K562 (cell line): ENCODE measurements around the gene SCART1. TPM values are rescaled to one million over a fixed set of nuclear protein-coding genes. Genes with fewer than 3 reads are reported as not detected.

ENCODE experiments used
- ATAC-seq: fragments of 200-7000 bp; cut with Tn5 transposase; 3 replicates; pipeline ENCODE4 v1.9.1; 2020; ENCODE audit warnings: moderate library complexity
- BruUV-seq: library from RNA; stranded (reverse); fragments of 400-500 nt; replicated peaks from 2 replicates; lab custom pipeline; 2021; lab: Mats Ljungman, UMichigan
- CTCF ChIA-PET: fragments of 300-600 bp; formaldehyde crosslinking; extraction: SDS; loops from one replicate; lab custom pipeline; 2021; ENCODE audit warnings: low intra/inter-chr PET ratio; lab: Yijun Ruan, JAX
- POLR2A ChIA-PET: fragments of 300-600, 350-650 bp; sonication (Branson Sonifier 250); formaldehyde crosslinking; extraction: SDS; loops from one replicate; lab custom pipeline; 2021; ENCODE audit warnings: antibody characterized with exemption, inconsistent platforms; lab: Yijun Ruan, JAX
- DNase-seq, 4 experiments: peaks; one replicate each; pipeline versions ENCODE4 v3.0.0 to v3.0.0-alpha.2; 2011 to 2018; ENCODE audit warnings: low spot score in 3 of 4, mixed read lengths in 3 of 4; ENCODE audit errors: extremely low read depth in 1 of 4
- FAIRE-seq: peaks from 2 replicates; lab custom pipeline; 2011; peaks lifted over from hg19 to GRCh38; lab: Jason Lieb, UNC
- H2AFZ ChIP-seq: 2 replicates; pipeline ENCODE4 v1.6.0; 2011; ENCODE audit warnings: low read depth, low read length, control low read depth, inconsistent platforms
- H3K27ac ChIP-seq: fragments of 200-600 bp; 3 replicates; pipeline ENCODE4 v1.8.0; 2011; ENCODE audit warnings: low read depth, mild to moderate bottlenecking, control low read depth, inconsistent platforms, low read length, moderate library complexity, mixed read lengths; ENCODE audit errors: extremely low read depth
- H3K27me3 ChIP-seq, 2 experiments: fragments of 300-600 bp in 1 of 2; 2 replicates in 1 of 2; 3 replicates in 1 of 2; pipeline versions ENCODE4 v1.6.0 to v1.8.0; 2011; ENCODE audit warnings: inconsistent platforms in 2 of 2, low read length in 2 of 2, mild to moderate bottlenecking in 1 of 2, mixed read lengths in 1 of 2, moderate library complexity in 1 of 2; ENCODE audit not compliant: control insufficient read depth in 2 of 2, insufficient read depth in 2 of 2
- H3K36me3 ChIP-seq: fragments of 300-600 bp; 3 replicates; pipeline ENCODE4 v1.8.0; 2011; ENCODE audit warnings: mild to moderate bottlenecking, low read length, inconsistent platforms; ENCODE audit not compliant: control insufficient read depth, insufficient read depth
- H3K4me1 ChIP-seq, 2 experiments: fragments of 200-600 bp in 1 of 2; replicated peaks in 1 of 2; 2 replicates in 1 of 2; 3 replicates in 1 of 2; pipeline versions ENCODE4 v1.5.1 to v1.8.0; 2011; ENCODE audit warnings: inconsistent platforms in 2 of 2, low read length in 2 of 2, mild to moderate bottlenecking in 1 of 2, mixed read lengths in 1 of 2, moderate library complexity in 1 of 2; ENCODE audit not compliant: control insufficient read depth in 2 of 2, insufficient read depth in 2 of 2
- H3K4me2 ChIP-seq: 2 replicates; pipeline ENCODE4 v1.6.1; 2011; ENCODE audit warnings: low read length, control low read depth, inconsistent platforms, mixed read lengths; ENCODE audit not compliant: insufficient read depth
- H3K4me3 ChIP-seq: fragments of 200-600 bp; sonication (generic), shearing (Covaris generic); 2 replicates; pipeline ENCODE4 v1.5.1; 2016; ENCODE audit warnings: control low read depth, inconsistent platforms
- H3K79me2 ChIP-seq: fragments of 200-600 bp; 3 replicates; pipeline ENCODE4 v1.8.0; 2011; ENCODE audit warnings: low read length, inconsistent platforms; ENCODE audit not compliant: control insufficient read depth, insufficient read depth
- H3K9ac ChIP-seq, 2 experiments: 2 replicates each; pipeline versions ENCODE4 v1.6.0 to v1.6.1; 2011; ENCODE audit warnings: low read depth in 2 of 2, low read length in 2 of 2, control low read depth in 1 of 2, inconsistent platforms in 1 of 2, mild to moderate bottlenecking in 1 of 2, mixed read lengths in 1 of 2; ENCODE audit not compliant: insufficient read depth in 1 of 2
- H3K9me1 ChIP-seq: one replicate; pipeline ENCODE4 v1.6.0; 2011; ENCODE audit warnings: inconsistent platforms, mild to moderate bottlenecking, low read length, moderate library complexity; ENCODE audit not compliant: control insufficient read depth, insufficient read depth
- H3K9me3 ChIP-seq: replicated peaks from 2 replicates; pipeline ENCODE4 v1.5.1; 2011; ENCODE audit warnings: low read depth, low read length, inconsistent platforms; ENCODE audit not compliant: control insufficient read depth, insufficient read depth
- H4K20me1 ChIP-seq: replicated peaks from 2 replicates; pipeline ENCODE4 v1.6.1; 2011; ENCODE audit warnings: low read length, inconsistent platforms, mixed read lengths; ENCODE audit not compliant: control insufficient read depth, insufficient read depth
- CHCHD3 ChIP-seq: fragments of 250-450 bp; sonication (Bioruptor Pico); IDR thresholded peaks from 2 replicates; pipeline ENCODE4 v2.1.2; 2022; ENCODE audit warnings: mild to moderate bottlenecking
- ELK1 ChIP-seq: sonication (generic); formaldehyde crosslinking; IDR thresholded peaks from 2 replicates; pipeline ENCODE4 v1.8.1; 2022; ENCODE audit warnings: missing genetic modification reagents
- HNRNPL ChIP-seq: fragments of 200-400 bp; formaldehyde crosslinking; IDR thresholded peaks from 2 replicates; pipeline ENCODE4 v1.6.1; 2017; ENCODE audit warnings: low read depth, mild to moderate bottlenecking, low read length
- MCM2 ChIP-seq: fragments of 450-650 bp; IDR thresholded peaks from 2 replicates; pipeline ENCODE4 v1.6.1; 2017; ENCODE audit warnings: low read depth, mild to moderate bottlenecking
- PHTF2 ChIP-seq: fragments of 250-450 bp; sonication (Bioruptor Pico); IDR thresholded peaks from 2 replicates; pipeline ENCODE4 v1.5.0; 2021; ENCODE audit warnings: mild to moderate bottlenecking
- REST ChIP-seq, 2 experiments: fragments of 450-650 bp; formaldehyde crosslinking in 1 of 2; IDR thresholded peaks; 2 replicates each; pipeline versions ENCODE4 v1.4.0 to v1.6.1; 2014 to 2020; ENCODE audit warnings: mild to moderate bottlenecking in 2 of 2, borderline replicate concordance in 1 of 2, low read depth in 1 of 2
- SIX5 ChIP-seq, 2 experiments: IDR thresholded peaks; 2 replicates each; pipeline ENCODE4 v1.6.1; 2011; ENCODE audit warnings: low read length in 2 of 2, borderline replicate concordance in 1 of 2, low read depth in 1 of 2, mild to moderate bottlenecking in 1 of 2, moderate library complexity in 1 of 2; ENCODE audit not compliant: insufficient read depth in 1 of 2
- ZBTB49 ChIP-seq: sonication (generic); formaldehyde crosslinking; IDR thresholded peaks from 2 replicates; pipeline ENCODE4 v1.8.0; 2022; ENCODE audit warnings: missing genetic modification reagents, mild to moderate bottlenecking, borderline replicate concordance
- ZNF23 ChIP-seq: fragments of 250-450 bp; sonication (Bioruptor Pico); IDR thresholded peaks from 2 replicates; pipeline ENCODE4 v1.4.0; 2020; ENCODE audit warnings: mild to moderate bottlenecking
- ZNF551 ChIP-seq: fragments of 250-450 bp; sonication (Bioruptor Pico); IDR thresholded peaks from 2 replicates; pipeline ENCODE4 v1.5.0; 2021; ENCODE audit warnings: mild to moderate bottlenecking, moderate library complexity
- WGBS: fragments of 100-300 bp; shearing (Covaris generic); methylation state at CpG from one replicate; pipeline ENCODE4 v1.1.6; 2016; ENCODE audit warnings: low coverage, mixed read lengths; ENCODE audit not compliant: insufficient coverage; ENCODE audit errors: missing lambda C conversion rate; 5-methylcytosine and 5-hydroxymethylcytosine counted together
- in situ Hi-C: fragments of 300-500 bp; cut with MboI; formaldehyde crosslinking; loops from 4 replicates; pipeline ENCODE4 v1.15.0; 2018; ENCODE audit warnings: inconsistent platforms, mixed read lengths
- intact Hi-C: fragments of 100-400 bp; cut with micrococcal nuclease; formaldehyde crosslinking; loops from 2 replicates; pipeline ENCODE4 v1.14.2; 2022
- polyA plus RNA-seq, 8 experiments: library from polyadenylated mRNA; depleted of rRNA in 4 of 8; stranded (reverse) in 5 of 8; unstranded in 3 of 8; fragments of >200 nt; fragmentation: Nextera tagmentation in 2 of 8; fragmentation: Illumina TruSeq in 1 of 8; extraction: Ambion mirVana in 2 of 8; extraction: Trizol in 1 of 8; gene quantifications; 2 replicates each; pipeline versions ENCODE4 v1.2.1 to v1.2.3, GENCODE V29; 2011 to 2014; ENCODE audit warnings: inconsistent platforms in 1 of 8, missing spikeins in 1 of 8
- total RNA-seq, 7 experiments: library from RNA; depleted of rRNA in 6 of 7; stranded (reverse); fragments of >200 nt in 6 of 7; fragmentation: Illumina TruSeq in 2 of 7; extraction: Trizol in 2 of 7; gene quantifications; 2 replicates each; pipeline versions ENCODE4 v1.2.1 to v1.2.3, GENCODE V29; 2011 to 2021; ENCODE audit warnings: low replicate concordance in 1 of 7

Gene SCART1
- total and polyA plus RNA-seq, 9 of the 15 experiments (the other 6 are each of a cell fraction or from before 2014, with no cell fraction given) = 0.18 to 6.5 (median 4.5) TPM

GRCh38 chr10:133422223-133422806, 31.4 kb upstream of the SCART1 start:
- in situ Hi-C loops (no loop called here), intact Hi-C loops (no loop called here)
- no peak overlapping the region for H3K4me2 ChIP-seq
- DNase-seq (no peak), ATAC-seq (no peak), FAIRE-seq (no peak)
- H2AFZ ChIP-seq = no peak overlapping the region
- H3K9me3 ChIP-seq = no peaks in the 10 kb centered on the region
- H3K79me2 ChIP-seq = no peaks in the 10 kb centered on the region
- H3K27ac ChIP-seq = no peak overlapping the region
- no peaks in the 10 kb centered on the region for H3K27me3 ChIP-seq
- no peaks in the 10 kb centered on the region for H4K20me1 ChIP-seq
- no TSS peak for BruUV-seq
- no peak overlapping the region for H3K9ac ChIP-seq
- no peaks in the 10 kb centered on the region for H3K9me1 ChIP-seq
- ChIA-PET POLR2A (no interaction called here), CTCF (no interaction called here)
- no peaks in the 10 kb centered on the region for H3K4me1 ChIP-seq
- H3K36me3 ChIP-seq = no peaks in the 10 kb centered on the region
- H3K4me3 ChIP-seq = no peak overlapping the region
- 88% methylated on average over 13 of the region's 16 CpGs for WGBS
- TF ChIP-seq PHTF2 (CRISPR knock-in tag) (no peak), SIX5 (IDR thresholded peaks at IDR 0.05; ENCODE audit: borderline replicate concordance in 1 of 2, insufficient read depth in 1 of 2, low read depth in 1 of 2, low read length in 2 of 2) (no peak), CHCHD3 (CRISPR knock-in tag) (no peak), MCM2 (no peak), ZNF551 (CRISPR knock-in tag) (no peak), HNRNPL (no peak), REST (IDR thresholded peaks at IDR 0.05; ENCODE audit: borderline replicate concordance) (no peak), REST (CRISPR knock-in tag; IDR thresholded peaks at IDR 0.05; ENCODE audit: low read depth) (no peak), ELK1 (CRISPR knock-in tag) (no peak), ZNF23 (CRISPR knock-in tag) (no peak), ZBTB49 (no peak)
